Activated B cell treated with CpG ODN at 0.5 μM for 24 hours (primary cell): ENCODE data around the gene KIN. TPM values are rescaled to one million over a fixed set of nuclear protein-coding genes. Genes with fewer than 3 reads are reported as not detected.
A peak's percentile ranks its signal among the peaks of the same experiment; 100 is the strongest.

Experiments
- ATAC-seq: fragments of 200-7000 bp; cut with Tn5 transposase; one replicate; pipeline ENCODE4 v1.10.0; 2021; ENCODE audit warnings: low read depth, mild to moderate bottlenecking, moderate library complexity
- CTCF ChIA-PET: fragments of 350-600 bp; sonication (Branson Sonifier 250); formaldehyde crosslinking; loops from one replicate; lab custom pipeline; 2021; ENCODE audit warnings: antibody characterized with exemption; lab: Charles Lee
- POLR2A ChIA-PET: fragments of 350-600 bp; sonication (Branson Sonifier 250); formaldehyde crosslinking; loops from one replicate; lab custom pipeline; 2021; ENCODE audit warnings: antibody characterized with exemption; lab: Charles Lee
- DNase-seq: peaks from one replicate; pipeline ENCODE4 v3.0.0; 2022
- H3K27ac Mint-ChIP-seq: one replicate; pipeline ENCODE4 v1.8.0; 2020; ENCODE audit warnings: mixed read lengths
- H3K27me3 Mint-ChIP-seq: one replicate; pipeline ENCODE4 v1.8.0; 2021; ENCODE audit warnings: mixed read lengths
- H3K36me3 Mint-ChIP-seq: one replicate; pipeline ENCODE4 v1.8.0; 2021; ENCODE audit warnings: low read depth, mixed read lengths
- H3K4me1 Mint-ChIP-seq: one replicate; pipeline ENCODE4 v1.8.0; 2021; ENCODE audit warnings: mixed read lengths
- H3K4me3 Mint-ChIP-seq: one replicate; pipeline ENCODE4 v1.8.0; 2020; ENCODE audit warnings: mild to moderate bottlenecking, mixed read lengths
- H3K9me3 Mint-ChIP-seq: one replicate; pipeline ENCODE4 v1.8.0; 2020; ENCODE audit warnings: mixed read lengths
- CTCF ChIP-seq: fragments of 200-600 bp; IDR thresholded peaks from one replicate; pipeline ENCODE4 v1.8.0; 2022; ENCODE audit warnings: antibody characterized with exemption, mild to moderate bottlenecking
- intact Hi-C: fragments of 100-400 bp; cut with micrococcal nuclease; formaldehyde crosslinking; loops from one replicate; pipeline ENCODE4 v1.15.1; 2024
- total RNA-seq: library from RNA; stranded (reverse); gene quantifications from 2 replicates; pipeline ENCODE4 v1.2.3, GENCODE V29; 2022

The KIN gene, protein sequence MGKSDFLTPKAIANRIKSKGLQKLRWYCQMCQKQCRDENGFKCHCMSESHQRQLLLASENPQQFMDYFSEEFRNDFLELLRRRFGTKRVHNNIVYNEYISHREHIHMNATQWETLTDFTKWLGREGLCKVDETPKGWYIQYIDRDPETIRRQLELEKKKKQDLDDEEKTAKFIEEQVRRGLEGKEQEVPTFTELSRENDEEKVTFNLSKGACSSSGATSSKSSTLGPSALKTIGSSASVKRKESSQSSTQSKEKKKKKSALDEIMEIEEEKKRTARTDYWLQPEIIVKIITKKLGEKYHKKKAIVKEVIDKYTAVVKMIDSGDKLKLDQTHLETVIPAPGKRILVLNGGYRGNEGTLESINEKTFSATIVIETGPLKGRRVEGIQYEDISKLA
- total RNA-seq = 12.6 and 13.1 TPM in 2 replicates

- intact Hi-C loops = loop anchor here (1.0 to 10.0 kb wide), 5 partner anchors 30 to 1813 kb away; partner anchors contain the start of genes GATA3, IL15RA, SFMBT2 and TAF3
- ATAC-seq = peak; percentile 97
- peaks cover 41% of the 10 kb centered on the region for H3K36me3 Mint-ChIP-seq
- no peaks in the 10 kb centered on the region for H3K9me3 Mint-ChIP-seq
- peaks cover 51% of the 10 kb centered on the region for H3K4me1 Mint-ChIP-seq
- DNase-seq = peak; percentile 93
- ChIA-PET POLR2A (interaction anchor here (0.6 to 2.2 kb wide), 8 partner anchors 9 to 36 kb away, joined by 3 to 108 read pairs (median 4); partner anchors contain the start of gene TAF3), CTCF (no interaction called here)
- no peak within 1 kb of the TSS for H3K27ac Mint-ChIP-seq
- no peak within 1 kb of the TSS for H3K4me3 Mint-ChIP-seq
- TF ChIP-seq CTCF = no peak
- H3K27me3 Mint-ChIP-seq = no peaks in the 10 kb centered on the region
Observed at GRCh38 chr10:7787857-7788638, at the start of gene KIN, which contains the start of gene ATP5F1C. Gene KIN (minus strand): TSS chr10:7787993. CDS start chr10:7787933, 60 bp downstream. Gene ATP5F1C (plus strand): TSS chr10:7788177. CDS start chr10:7788208, 31 bp downstream.

DNA sequence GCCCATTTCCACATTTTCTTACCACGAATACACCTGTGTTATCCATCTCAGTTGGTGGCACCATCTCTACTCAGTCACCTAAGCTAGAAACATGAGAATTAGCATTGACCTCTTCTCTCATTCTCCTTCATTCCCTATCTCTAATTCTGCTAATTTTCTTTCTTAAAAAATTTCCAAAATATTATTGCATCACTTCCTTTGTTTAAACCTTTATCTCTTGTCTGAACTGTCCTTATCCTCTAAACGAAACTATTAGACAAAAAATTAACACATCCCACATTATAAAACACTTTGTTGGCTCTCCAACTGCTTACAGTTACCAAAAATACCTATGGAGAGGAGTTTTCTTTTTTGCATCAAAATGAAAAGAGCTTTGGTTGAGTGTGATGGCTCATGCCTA is 48.8 kb upstream of the KIN start:
- CTCF ChIA-PET = no interaction called here
- H3K36me3 Mint-ChIP-seq = peaks cover 63% of the 10 kb centered on the region
- no peak for TF ChIP-seq CTCF
- intact Hi-C loops = no loop called here
- POLR2A ChIA-PET = no interaction called here
- no peak for ATAC-seq
- no peak for DNase-seq
- peaks cover 3% of the 10 kb centered on the region for H3K4me1 Mint-ChIP-seq
- H3K4me3 Mint-ChIP-seq = no peak overlapping the region
- no peaks in the 10 kb centered on the region for H3K27me3 Mint-ChIP-seq
- no peak overlapping the region for H3K27ac Mint-ChIP-seq
- H3K9me3 Mint-ChIP-seq = no peaks in the 10 kb centered on the region

GRCh38 chr10:7834262-7834661 is 46.5 kb upstream of the KIN start:
- H3K27ac Mint-ChIP-seq = no peak overlapping the region
- peaks cover 10% of the 10 kb centered on the region for H3K4me1 Mint-ChIP-seq
- TF ChIP-seq CTCF = no peak
- DNase-seq (no peak), ATAC-seq (no peak)
- POLR2A ChIA-PET = no interaction called here
- CTCF ChIA-PET = no interaction called here
- H3K27me3 Mint-ChIP-seq = no peaks in the 10 kb centered on the region
- intact Hi-C loops = no loop called here
- H3K4me3 Mint-ChIP-seq = no peak overlapping the region
- H3K9me3 Mint-ChIP-seq = no peaks in the 10 kb centered on the region
- H3K36me3 Mint-ChIP-seq = peaks cover 59% of the 10 kb centered on the region

DNA sequence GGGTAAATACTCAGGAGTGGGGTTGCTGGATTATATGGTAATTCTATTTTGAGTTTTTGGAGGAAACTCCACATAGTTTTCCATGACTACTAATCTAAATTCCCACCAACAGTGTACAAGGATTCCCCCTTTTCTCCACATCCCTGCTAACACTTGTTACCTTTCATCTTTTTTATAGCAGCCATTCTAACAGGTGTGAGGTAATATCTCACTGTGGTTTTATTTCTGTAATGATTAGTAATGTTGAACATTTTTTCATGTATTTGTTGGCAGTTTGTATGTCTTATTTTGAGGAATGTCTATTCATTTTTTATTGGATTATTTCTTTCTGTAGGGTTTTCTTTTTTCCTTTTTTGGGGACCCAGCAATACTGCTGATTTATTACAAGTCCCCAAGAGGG is 45.4 kb upstream of the KIN start:
- Mint-ChIP-seq H3K4me1 (peaks cover 12% of the 10 kb centered on the region), H3K9me3 (no peaks in the 10 kb centered on the region), H3K36me3 (peaks cover 60% of the 10 kb centered on the region), H3K27me3 (no peaks in the 10 kb centered on the region), H3K27ac (no peak overlapping the region), H3K4me3 (no peak overlapping the region)
- DNase-seq (no peak), ATAC-seq (no peak)
- ChIA-PET POLR2A (no interaction called here), CTCF (no interaction called here)
- TF ChIP-seq CTCF = no peak
- intact Hi-C loops = no loop called here

- ATAC-seq (no peak), DNase-seq (no peak)
- Mint-ChIP-seq H3K27me3 (no peaks in the 10 kb centered on the region), H3K4me3 (no peak overlapping the region), H3K36me3 (peaks cover 62% of the 10 kb centered on the region), H3K9me3 (no peaks in the 10 kb centered on the region), H3K4me1 (peaks cover 14% of the 10 kb centered on the region), H3K27ac (no peak overlapping the region)
- no peak for TF ChIP-seq CTCF
- ChIA-PET CTCF (no interaction called here), POLR2A (no interaction called here)
- intact Hi-C loops = no loop called here
Observed at GRCh38 chr10:7832060-7832459, 44.3 kb upstream of the KIN start.
